AG20443 (cell line): ENCODE measurements around the gene HOXC4.
"Not testable (repeated sequence)": the region's sequence is repeated elsewhere in the genome, so short reads cannot be mapped to it uniquely, and the experiment has no call there.

Source experiments
- DNase-seq: peaks from one replicate; pipeline ENCODE4 v3.0.0; 2012; ENCODE audit warnings: low spot score, mixed read lengths

Gene HOXC4

GRCh38 chr12:54041097-54041690, 12.4 kb upstream of the HOXC4 start:
- no peak for DNase-seq

GRCh38 chr12:54042033-54042432, 11.6 kb upstream of the HOXC4 start:
- not testable (repeated sequence) for DNase-seq

GRCh38 chr12:54042970-54043853, 10.4 kb upstream of the HOXC4 start:
- no peak for DNase-seq

GRCh38 chr12:54044425-54045103, 9.1 kb upstream of the HOXC4 start:
- DNase-seq, result no peak

GRCh38 chr12:54045401-54045800, 8.2 kb upstream of the HOXC4 start:
- DNase-seq, result no peak

- no peak for DNase-seq
Measured at GRCh38 chr12:54045868-54046521, 7.6 kb upstream of the HOXC4 start.

GRCh38 chr12:54046809-54047159, 6.9 kb upstream of the HOXC4 start:
- no peak for DNase-seq

GRCh38 chr12:54047160-54047963, 6.3 kb upstream of the HOXC4 start:
- no peak for DNase-seq

- DNase-seq, result no peak
Measured at GRCh38 chr12:54047964-54048303, 5.7 kb upstream of the HOXC4 start.

GRCh38 chr12:54048406-54049093, 5.1 kb upstream of the HOXC4 start:
- no peak for DNase-seq

GRCh38 chr12:54049108-54049507, 4.5 kb upstream of the HOXC4 start:
- DNase-seq, result no peak

GRCh38 chr12:54050482-54050810, 3.2 kb upstream of the HOXC4 start:
- DNase-seq, result no peak

GRCh38 chr12:54051026-54051842, 2.4 kb upstream of the HOXC4 start:
- no peak for DNase-seq

GRCh38 chr12:54051874-54052437, 1.7 kb upstream of the HOXC4 start:
- DNase-seq, result no peak

- peak; percentile 61 for DNase-seq
Measured at GRCh38 chr12:54052438-54053002, 1.1 kb upstream of the HOXC4 start.

- DNase-seq, result peak; percentile 46
Measured at GRCh38 chr12:54053003-54053750, 458 bp upstream of the HOXC4 start.

- DNase-seq, result no peak
Measured at GRCh38 chr12:54054742-54055194, 1.1 kb downstream of the HOXC4 start.

GRCh38 chr12:54055552-54055951, 1.9 kb downstream of the HOXC4 start:
- no peak for DNase-seq

GRCh38 chr12:54056110-54056509, 2.5 kb downstream of the HOXC4 start:
- no peak for DNase-seq
